ENCODE data around the gene HTR1A. TPM values are rescaled to one million over a fixed set of nuclear protein-coding genes. Genes with fewer than 3 reads are reported as not detected.

HTR1A gene
- total RNA-seq (2014; rRNA removed; shearing (Covaris generic); ENCODE audit: low replicate concordance), result not detected in 2 replicates

GRCh38 chr5:63962279-63962678 is at the start of gene HTR1A:
Gene HTR1A (minus strand): TSS chr5:63962445. CDS start chr5:63961719, 726 bp downstream.
- H3K4me3 ChIP-seq, result no peak within 1 kb of the TSS
- no peak for DNase-seq
- H3K9me3 ChIP-seq, result 0 out of 2 replicates have a peak, but pooled peaks cover 2% of the 10 kb centered on the region
- H3K27me3 ChIP-seq, result peaks cover 8% of the 10 kb centered on the region
- no peaks in the 10 kb centered on the region for H3K36me3 ChIP-seq

GRCh38 chr5:64003966-64004365 is 41.7 kb upstream of the HTR1A start:
- no peaks in the 10 kb centered on the region for H3K36me3 ChIP-seq
- H3K27me3 ChIP-seq, result no peaks in the 10 kb centered on the region
- no peak for DNase-seq
- no peak overlapping the region for H3K4me3 ChIP-seq
- no peaks in the 10 kb centered on the region for H3K9me3 ChIP-seq

GRCh38 chr5:64000096-64000495 is 37.9 kb upstream of the HTR1A start:
- Histone ChIP-seq H3K9me3 (no peaks in the 10 kb centered on the region), H3K4me3 (no peak overlapping the region)
- no peak for DNase-seq

GRCh38 chr5:63987053-63987452 is 24.8 kb upstream of the HTR1A start:
- DNase-seq, result no peak
- H3K27me3 ChIP-seq, result no peaks in the 10 kb centered on the region
- no peaks in the 10 kb centered on the region for H3K36me3 ChIP-seq
- no peaks in the 10 kb centered on the region for H3K9me3 ChIP-seq
- H3K4me3 ChIP-seq, result no peak overlapping the region

More at GRCh38 chr5:64000096-64000495, 37.9 kb upstream of the HTR1A start:
- no peaks in the 10 kb centered on the region for H3K27me3 ChIP-seq
- H3K36me3 ChIP-seq, result no peaks in the 10 kb centered on the region

- DNase-seq, result no peak
- Histone ChIP-seq H3K4me3 (no peak overlapping the region), H3K36me3 (no peaks in the 10 kb centered on the region), H3K9me3 (no peaks in the 10 kb centered on the region), H3K27me3 (no peaks in the 10 kb centered on the region)
Measured at GRCh38 chr5:63981864-63982263, 19.6 kb upstream of the HTR1A start.

- H3K4me3 ChIP-seq, result no peak overlapping the region
- DNase-seq, result no peak
- H3K36me3 ChIP-seq, result no peaks in the 10 kb centered on the region
- H3K27me3 ChIP-seq, result peaks cover 8% of the 10 kb centered on the region
- H3K9me3 ChIP-seq, result 0 out of 2 replicates have a peak, but pooled peaks cover 2% of the 10 kb centered on the region
Measured at GRCh38 chr5:63963926-63964325, 1.7 kb upstream of the HTR1A start.

- no peaks in the 10 kb centered on the region for H3K36me3 ChIP-seq
- peak; percentile 11 for DNase-seq
- H3K27me3 ChIP-seq, result peaks cover 8% of the 10 kb centered on the region
- H3K9me3 ChIP-seq, result 0 out of 2 replicates have a peak, but pooled peaks cover 2% of the 10 kb centered on the region
- H3K4me3 ChIP-seq, result no peak overlapping the region
Measured at GRCh38 chr5:63963080-63963735, 963 bp upstream of the HTR1A start.

- H3K9me3 ChIP-seq, result 0 out of 2 replicates have a peak, but pooled peaks cover 2% of the 10 kb centered on the region
- H3K4me3 ChIP-seq, result no peak overlapping the region
- peaks cover 8% of the 10 kb centered on the region for H3K27me3 ChIP-seq
- no peak for DNase-seq
- no peaks in the 10 kb centered on the region for H3K36me3 ChIP-seq
Measured at GRCh38 chr5:63961598-63962161, 565 bp downstream of the HTR1A start.

GRCh38 chr5:63961125-63961597 is 1.1 kb downstream of the HTR1A start:
- H3K36me3 ChIP-seq, result no peaks in the 10 kb centered on the region
- H3K4me3 ChIP-seq, result no peak overlapping the region
- H3K27me3 ChIP-seq, result peaks cover 8% of the 10 kb centered on the region
- H3K9me3 ChIP-seq, result 0 out of 2 replicates have a peak, but pooled peaks cover 2% of the 10 kb centered on the region
- no peak for DNase-seq

- Histone ChIP-seq H3K9me3 (0 out of 2 replicates have a peak, but pooled peaks cover 2% of the 10 kb centered on the region), H3K27me3 (peaks cover 8% of the 10 kb centered on the region), H3K36me3 (no peaks in the 10 kb centered on the region), H3K4me3 (no peak overlapping the region)
- no peak for DNase-seq
Measured at GRCh38 chr5:63960646-63961045, 1.6 kb downstream of the HTR1A start.

GRCh38 chr5:63959177-63959982 is 2.9 kb downstream of the HTR1A start:
- DNase-seq, result no peak
- Histone ChIP-seq H3K27me3 (peaks cover 8% of the 10 kb centered on the region), H3K4me3 (no peak overlapping the region), H3K36me3 (no peaks in the 10 kb centered on the region), H3K9me3 (0 out of 2 replicates have a peak, but pooled peaks cover 2% of the 10 kb centered on the region)

- no peak for DNase-seq
- Histone ChIP-seq H3K27me3 (peaks cover 8% of the 10 kb centered on the region), H3K36me3 (no peaks in the 10 kb centered on the region), H3K4me3 (no peak overlapping the region), H3K9me3 (0 out of 2 replicates have a peak, but pooled peaks cover 2% of the 10 kb centered on the region)
Measured at GRCh38 chr5:63958654-63959053, 3.6 kb downstream of the HTR1A start.

GRCh38 chr5:63957617-63958016 is 4.6 kb downstream of the HTR1A start:
- peaks cover 5% of the 10 kb centered on the region for H3K27me3 ChIP-seq
- no peaks in the 10 kb centered on the region for H3K9me3 ChIP-seq
- no peaks in the 10 kb centered on the region for H3K36me3 ChIP-seq
- DNase-seq, result no peak
- no peak overlapping the region for H3K4me3 ChIP-seq

GRCh38 chr5:63953217-63953616 is 9.0 kb downstream of the HTR1A start:
- H3K27me3 ChIP-seq, result no peaks in the 10 kb centered on the region
- H3K36me3 ChIP-seq, result no peaks in the 10 kb centered on the region
- no peak for DNase-seq
- no peak overlapping the region for H3K4me3 ChIP-seq
- no peaks in the 10 kb centered on the region for H3K9me3 ChIP-seq

GRCh38 chr5:63935103-63935502 is 27.1 kb downstream of the HTR1A start:
- Histone ChIP-seq H3K4me3 (no peak overlapping the region), H3K9me3 (no peaks in the 10 kb centered on the region), H3K27me3 (no peaks in the 10 kb centered on the region), H3K36me3 (no peaks in the 10 kb centered on the region)
- DNase-seq, result no peak

- Histone ChIP-seq H3K9me3 (no peaks in the 10 kb centered on the region), H3K27me3 (no peaks in the 10 kb centered on the region), H3K36me3 (no peaks in the 10 kb centered on the region), H3K4me3 (no peak overlapping the region)
- no peak for DNase-seq
Measured at GRCh38 chr5:63931836-63932235, 30.4 kb downstream of the HTR1A start.

- H3K27me3 ChIP-seq, result no peaks in the 10 kb centered on the region
- DNase-seq, result no peak
- no peaks in the 10 kb centered on the region for H3K36me3 ChIP-seq
- H3K9me3 ChIP-seq, result no peaks in the 10 kb centered on the region
- no peak overlapping the region for H3K4me3 ChIP-seq
Measured at GRCh38 chr5:63928451-63928850, 33.8 kb downstream of the HTR1A start.

All from MG63 (cell line).